MCF 10A (cell line): Measurements from ENCODE around the gene HNRNPD. TPM values are rescaled to one million over a fixed set of nuclear protein-coding genes. Genes with fewer than 3 reads are reported as not detected.

ENCODE experiments used
- BruUV-seq: library from RNA; stranded (reverse); fragments of 400-500 nt; replicated peaks from 2 replicates; lab custom pipeline; 2021; lab: Mats Ljungman, UMichigan
- CTCF ChIA-PET: fragments of 300-600 bp; sonication (Branson Sonifier 250); formaldehyde crosslinking; extraction: SDS; loops from one replicate; lab custom pipeline; 2021; ENCODE audit warnings: antibody characterized with exemption, inconsistent platforms; lab: Yijun Ruan, JAX
- POLR2A ChIA-PET: fragments of 300-600, 350-650 bp; sonication (Branson Sonifier 250); formaldehyde crosslinking; extraction: SDS; loops from one replicate; lab custom pipeline; 2020; ENCODE audit warnings: antibody characterized with exemption, inconsistent platforms; lab: Yijun Ruan, JAX
- DNase-seq: peaks from one replicate; pipeline ENCODE4 v3.0.0-alpha.2; 2018; ENCODE audit not compliant: unreplicated experiment
- H3K27ac Mint-ChIP-seq: one replicate; pipeline ENCODE4 v1.8.0; 2022; ENCODE audit warnings: mild to moderate bottlenecking, low read depth, mixed read lengths; ENCODE audit not compliant: unreplicated experiment
- H3K27me3 Mint-ChIP-seq: one replicate; pipeline ENCODE4 v1.8.0; 2022; ENCODE audit warnings: mixed read lengths; ENCODE audit not compliant: insufficient read depth, unreplicated experiment
- H3K36me3 Mint-ChIP-seq: one replicate; pipeline ENCODE4 v1.8.0; 2022; ENCODE audit warnings: mild to moderate bottlenecking, moderate library complexity, mixed read lengths; ENCODE audit not compliant: insufficient read depth, unreplicated experiment
- H3K4me1 Mint-ChIP-seq: one replicate; pipeline ENCODE4 v1.8.0; 2022; ENCODE audit warnings: mixed read lengths; ENCODE audit not compliant: insufficient read depth, unreplicated experiment
- H3K4me3 Mint-ChIP-seq: one replicate; pipeline ENCODE4 v1.8.0; 2022; ENCODE audit warnings: mild to moderate bottlenecking, moderate library complexity, mixed read lengths; ENCODE audit not compliant: unreplicated experiment
- H3K9me3 Mint-ChIP-seq: one replicate; pipeline ENCODE4 v1.8.0; 2022; ENCODE audit warnings: mixed read lengths; ENCODE audit not compliant: unreplicated experiment
- intact Hi-C: fragments of 100-400 bp; cut with micrococcal nuclease; formaldehyde crosslinking; loops from 2 replicates; pipeline ENCODE4 v1.14.1; 2022
- total RNA-seq: library from RNA; stranded (reverse); gene quantifications from 2 replicates; pipeline ENCODE4 v1.2.3, GENCODE V29; 2022
- TF ChIP-seq, protein P1 (sequence below): fragments of 200-600 bp; IDR thresholded peaks from one replicate; pipeline ENCODE4 v1.8.0; 2022; ENCODE audit warnings: antibody characterized with exemption, mild to moderate bottlenecking; ENCODE audit not compliant: unreplicated experiment

HNRNPD gene
- total RNA-seq, 1 experiment from 2014 or later: 308 TPM

DNA sequence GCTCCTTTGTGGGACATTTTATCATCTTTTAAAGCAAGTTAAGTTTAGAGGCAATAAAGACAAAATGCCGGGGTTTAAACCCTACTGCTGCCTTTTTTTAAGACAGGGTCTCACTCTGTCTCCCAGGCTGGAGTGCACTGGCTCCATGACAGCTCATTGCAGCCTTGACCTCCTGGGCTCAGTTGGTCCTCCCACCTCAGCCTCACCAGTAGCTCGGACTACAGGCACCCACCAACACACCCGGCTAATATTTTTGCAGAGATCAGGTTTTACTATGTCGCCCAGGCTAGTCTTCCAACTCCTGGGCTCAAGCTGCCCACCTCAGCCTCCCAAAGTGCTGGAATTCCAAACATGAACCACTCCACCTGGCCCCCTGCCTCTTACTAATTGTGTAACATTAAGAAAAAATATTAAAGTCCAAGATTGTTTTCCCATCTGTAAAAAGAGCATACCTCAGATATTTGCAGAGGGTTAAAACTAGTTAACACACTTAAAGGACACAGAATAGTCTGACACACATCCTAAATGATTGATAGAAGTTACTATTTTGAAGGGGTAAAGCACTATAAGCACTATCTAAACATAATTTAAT is 9.8 kb downstream of the HNRNPD start:
- TF ChIP-seq, protein P1, sequence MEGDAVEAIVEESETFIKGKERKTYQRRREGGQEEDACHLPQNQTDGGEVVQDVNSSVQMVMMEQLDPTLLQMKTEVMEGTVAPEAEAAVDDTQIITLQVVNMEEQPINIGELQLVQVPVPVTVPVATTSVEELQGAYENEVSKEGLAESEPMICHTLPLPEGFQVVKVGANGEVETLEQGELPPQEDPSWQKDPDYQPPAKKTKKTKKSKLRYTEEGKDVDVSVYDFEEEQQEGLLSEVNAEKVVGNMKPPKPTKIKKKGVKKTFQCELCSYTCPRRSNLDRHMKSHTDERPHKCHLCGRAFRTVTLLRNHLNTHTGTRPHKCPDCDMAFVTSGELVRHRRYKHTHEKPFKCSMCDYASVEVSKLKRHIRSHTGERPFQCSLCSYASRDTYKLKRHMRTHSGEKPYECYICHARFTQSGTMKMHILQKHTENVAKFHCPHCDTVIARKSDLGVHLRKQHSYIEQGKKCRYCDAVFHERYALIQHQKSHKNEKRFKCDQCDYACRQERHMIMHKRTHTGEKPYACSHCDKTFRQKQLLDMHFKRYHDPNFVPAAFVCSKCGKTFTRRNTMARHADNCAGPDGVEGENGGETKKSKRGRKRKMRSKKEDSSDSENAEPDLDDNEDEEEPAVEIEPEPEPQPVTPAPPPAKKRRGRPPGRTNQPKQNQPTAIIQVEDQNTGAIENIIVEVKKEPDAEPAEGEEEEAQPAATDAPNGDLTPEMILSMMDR: no peak
- Mint-ChIP-seq H3K4me3 (no peak overlapping the region), H3K27me3 (no peaks in the 10 kb centered on the region), H3K36me3 (peaks cover 49% of the 10 kb centered on the region), H3K9me3 (no peaks in the 10 kb centered on the region), H3K27ac (no peak overlapping the region), H3K4me1 (peaks cover 46% of the 10 kb centered on the region)
- BruUV-seq: no TSS peak
- ChIA-PET CTCF (interaction anchor here (1.0 kb wide), 1 partner anchor 9 kb away, joined by 3 read pairs; no protein-coding TSS in a partner anchor), POLR2A (interaction anchor here (1.4 kb wide), 1 partner anchor 67 kb away, joined by 3 read pairs; no protein-coding TSS in a partner anchor)
- intact Hi-C loops: no loop called here
- no peak for DNase-seq

GRCh38 chr4:82362565-82362964 is 11.2 kb downstream of the HNRNPD start:
- H3K4me1 Mint-ChIP-seq: peaks cover 41% of the 10 kb centered on the region
- H3K9me3 Mint-ChIP-seq: no peaks in the 10 kb centered on the region
- ChIA-PET CTCF (interaction anchor here (0.6 to 0.9 kb wide), 2 partner anchors 25 to 67 kb away, joined by 3 read pairs; no protein-coding TSS in a partner anchor), POLR2A (interaction anchor here (0.9 to 3.2 kb wide), 3 partner anchors 9 to 67 kb away, joined by 3 to 32 read pairs (median 10); no protein-coding TSS in a partner anchor)
- intact Hi-C loops: no loop called here
- no peaks in the 10 kb centered on the region for H3K27me3 Mint-ChIP-seq
- DNase-seq: no peak
- TF ChIP-seq, protein P1: no peak
- no TSS peak for BruUV-seq
- peak overlapping the region; percentile 47 for H3K27ac Mint-ChIP-seq
- H3K36me3 Mint-ChIP-seq: peaks cover 60% of the 10 kb centered on the region
- no peak overlapping the region for H3K4me3 Mint-ChIP-seq

GRCh38 chr4:82360298-82361177 is 13.3 kb downstream of the HNRNPD start:
- POLR2A ChIA-PET: interaction anchor here (0.9 to 3.2 kb wide), 8 partner anchors 11 to 77 kb away, joined by 3 to 32 read pairs (median 4); partner anchors contain the start of gene HNRNPD
- TF ChIP-seq, protein P1: peak; percentile 48
- no peak overlapping the region for H3K4me3 Mint-ChIP-seq
- peaks cover 32% of the 10 kb centered on the region for H3K4me1 Mint-ChIP-seq
- peak; percentile 49 for DNase-seq
- H3K9me3 Mint-ChIP-seq: no peaks in the 10 kb centered on the region
- CTCF ChIA-PET: interaction anchor here (0.7 to 3.0 kb wide), 11 partner anchors 9 to 697 kb away, joined by 3 to 23 read pairs (median 5); no protein-coding TSS in a partner anchor
- intact Hi-C loops: loop anchor here (1.0 kb wide), 1 partner anchor 955 kb away; no protein-coding TSS in a partner anchor
- H3K27ac Mint-ChIP-seq: no peak overlapping the region
- BruUV-seq: no TSS peak
- H3K36me3 Mint-ChIP-seq: peaks cover 60% of the 10 kb centered on the region
- H3K27me3 Mint-ChIP-seq: no peaks in the 10 kb centered on the region
